G401 (cell line): ENCODE data around the gene VSTM1. TPM values are rescaled to one million over a fixed set of nuclear protein-coding genes. Genes with fewer than 3 reads are reported as not detected.
"Not testable (repeated sequence)": the region's sequence is repeated elsewhere in the genome, so short reads cannot be mapped to it uniquely, and the experiment has no call there.

Experiments used
- DNase-seq: peaks from one replicate; pipeline ENCODE4 v3.0.0-alpha.2; 2015; ENCODE audit warnings: low spot score
- in situ Hi-C: cut with HindIII; loops from 2 replicates; pipeline ENCODE4 v1.10.0; 2016; ENCODE audit warnings: low sequenced_read_pairs, mixed read lengths
- total RNA-seq: library from RNA; depleted of rRNA; stranded (reverse); fragments of >200 nt; shearing (Covaris generic); gene quantifications from 2 replicates; pipeline ENCODE4 v1.2.3, GENCODE V29; 2014

VSTM1 gene
- total RNA-seq, 1 experiment from 2014 or later, result 0.71 TPM

- DNase-seq, result no peak
- in situ Hi-C loops, result no loop called here
Measured at GRCh38 chr19:54081032-54081431, 17.3 kb upstream of the VSTM1 start, which contains the start of gene TARM1. TARM1 (minus strand) TSS chr19:54081365; CDS start chr19:54081340, 25 bp downstream.

GRCh38 chr19:54077334-54077733, 13.6 kb upstream of the VSTM1 start:
- no peak for DNase-seq
- in situ Hi-C loops, result no loop called here

- DNase-seq, result no peak
- in situ Hi-C loops, result no loop called here
Measured at GRCh38 chr19:54074851-54075250, 11.2 kb upstream of the VSTM1 start.

GRCh38 chr19:54073829-54074228, 10.1 kb upstream of the VSTM1 start:
- no peak for DNase-seq
- in situ Hi-C loops, result no loop called here

GRCh38 chr19:54069470-54069869, 5.8 kb upstream of the VSTM1 start:
- in situ Hi-C loops, result no loop called here
- DNase-seq, result no peak

GRCh38 chr19:54062643-54063042, 1.1 kb downstream of the VSTM1 start:
- DNase-seq, result no peak
- in situ Hi-C loops, result no loop called here

GRCh38 chr19:54047616-54048015, 16.1 kb downstream of the VSTM1 start:
- in situ Hi-C loops, result loop anchor here (10.0 kb wide), 1 partner anchor 93 kb away; no protein-coding TSS in a partner anchor
- DNase-seq, result no peak

GRCh38 chr19:54045771-54046170, 17.9 kb downstream of the VSTM1 start:
- DNase-seq, result no peak
- in situ Hi-C loops, result loop anchor here (10.0 kb wide), 1 partner anchor 91 kb away; no protein-coding TSS in a partner anchor

- no peak for DNase-seq
- in situ Hi-C loops, result loop anchor here (10.0 kb wide), 1 partner anchor 88 kb away; no protein-coding TSS in a partner anchor
Measured at GRCh38 chr19:54042989-54043388, 20.7 kb downstream of the VSTM1 start.

GRCh38 chr19:54041969-54042606, 21.6 kb downstream of the VSTM1 start:
- in situ Hi-C loops, result loop anchor here (10.0 kb wide), 1 partner anchor 87 kb away; no protein-coding TSS in a partner anchor
- DNase-seq, result peak; percentile 6

- in situ Hi-C loops, result loop anchor here (10.0 kb wide), 1 partner anchor 85 kb away; no protein-coding TSS in a partner anchor
- no peak for DNase-seq
Measured at GRCh38 chr19:54040003-54040402, 23.7 kb downstream of the VSTM1 start.

GRCh38 chr19:54036542-54036941, 27.2 kb downstream of the VSTM1 start:
- DNase-seq, result not testable (repeated sequence)

GRCh38 chr19:54035215-54036178, 28.2 kb downstream of the VSTM1 start:
- in situ Hi-C loops, result no loop called here
- no peak for DNase-seq

More at GRCh38 chr19:54036542-54036941, 27.2 kb downstream of the VSTM1 start:
- in situ Hi-C loops, result not testable (repeated sequence)

GRCh38 chr19:54030895-54031586, 32.7 kb downstream of the VSTM1 start:
- in situ Hi-C loops, result no loop called here

GRCh38 chr19:54029930-54030490, 33.7 kb downstream of the VSTM1 start:
- DNase-seq, result peak; percentile 44
- in situ Hi-C loops, result no loop called here

More at GRCh38 chr19:54030895-54031586, 32.7 kb downstream of the VSTM1 start:
- DNase-seq, result no peak

- DNase-seq, result no peak
- in situ Hi-C loops, result no loop called here
Measured at GRCh38 chr19:54029301-54029700, 34.4 kb downstream of the VSTM1 start.

GRCh38 chr19:54026656-54027055, 37.0 kb downstream of the VSTM1 start:
- in situ Hi-C loops, result no loop called here
- no peak for DNase-seq

- no peak for DNase-seq
- in situ Hi-C loops, result no loop called here
Measured at GRCh38 chr19:54024660-54025059, 39.0 kb downstream of the VSTM1 start.

- DNase-seq, result no peak
- in situ Hi-C loops, result no loop called here
Measured at GRCh38 chr19:54023191-54023590, 40.5 kb downstream of the VSTM1 start.
